HepG2 (cell line): Measurements from ENCODE around the gene AUTS2. TPM values are rescaled to one million over a fixed set of nuclear protein-coding genes. Genes with fewer than 3 reads are reported as not detected.

Source experiments
- ATAC-seq: fragments of 200-7000 bp; cut with Tn5 transposase; 3 replicates; pipeline ENCODE4 v1.9.1; 2020; ENCODE audit warnings: mild to moderate bottlenecking, moderate library complexity
- BruUV-seq: library from RNA; stranded (reverse); fragments of 400-500 nt; replicated peaks from 2 replicates; lab custom pipeline; 2021; lab: Mats Ljungman, UMichigan
- CTCF ChIA-PET: fragments of 300-600 bp; formaldehyde crosslinking; extraction: SDS; loops from one replicate; lab custom pipeline; 2021; ENCODE audit warnings: low total read pairs, inconsistent platforms, low intra/inter-chr PET ratio; lab: Yijun Ruan, JAX
- POLR2A ChIA-PET: fragments of 350-600 bp; sonication (Branson Sonifier 250); formaldehyde crosslinking; loops from one replicate; lab custom pipeline; 2020; ENCODE audit warnings: antibody characterized with exemption, inconsistent platforms; lab: Yijun Ruan, JAX
- DNase-seq: peaks from one replicate; pipeline ENCODE4 v3.0.0-alpha.2; 2015; ENCODE audit warnings: low spot score
- FAIRE-seq: peaks from 3 replicates; lab custom pipeline; 2011; peaks lifted over from hg19 to GRCh38; lab: Jason Lieb, UNC
- H2AFZ ChIP-seq: one replicate; pipeline ENCODE4 v1.6.1; 2011; ENCODE audit warnings: low read length, inconsistent platforms
- H3K27ac ChIP-seq: fragments of 300-600 bp; 3 replicates; pipeline ENCODE4 v1.8.0; 2011; ENCODE audit warnings: mixed run types, mild to moderate bottlenecking, mixed read lengths, low read length, inconsistent platforms; ENCODE audit not compliant: insufficient read depth; ENCODE audit errors: extremely low read length
- H3K27me3 ChIP-seq, 2 experiments: fragments of 200-600 bp in 1 of 2; 2 replicates in 1 of 2; 3 replicates in 1 of 2; pipeline versions ENCODE4 v1.6.0 to v1.8.0; 2011; ENCODE audit warnings: low read length in 2 of 2, mild to moderate bottlenecking in 2 of 2, moderate library complexity in 2 of 2, inconsistent platforms in 1 of 2; ENCODE audit not compliant: insufficient read depth in 2 of 2, control insufficient read depth in 1 of 2
- H3K36me3 ChIP-seq, 2 experiments: fragments of 200-600 bp in 1 of 2; replicated peaks in 1 of 2; 2 replicates in 1 of 2; 3 replicates in 1 of 2; pipeline versions ENCODE4 v1.5.1 to v1.8.0; 2011; ENCODE audit warnings: low read length in 2 of 2, inconsistent platforms in 1 of 2; ENCODE audit not compliant: insufficient read depth in 2 of 2, control insufficient read depth in 1 of 2
- H3K4me1 ChIP-seq: 2 replicates; pipeline ENCODE4 v1.5.1; 2012; ENCODE audit warnings: low read length, inconsistent platforms; ENCODE audit not compliant: insufficient read depth
- H3K4me2 ChIP-seq: 2 replicates; pipeline ENCODE4 v1.6.0; 2011; ENCODE audit warnings: low read depth, low read length, inconsistent platforms
- H3K4me3 ChIP-seq, 3 experiments: fragments of 200-600 bp in 1 of 3; sonication (generic), shearing (Covaris generic) in 1 of 3; replicated peaks in 1 of 3; 2 replicates each; pipeline ENCODE4 v1.5.1; 2011 to 2016; ENCODE audit warnings: low read length in 3 of 3, inconsistent platforms in 2 of 3, low read depth in 2 of 3, mild to moderate bottlenecking in 2 of 3, control low read depth in 1 of 3, mixed read lengths in 1 of 3; ENCODE audit not compliant: insufficient read depth in 1 of 3
- H3K79me2 ChIP-seq: one replicate; pipeline ENCODE4 v1.6.1; 2011; ENCODE audit warnings: low read length, inconsistent platforms; ENCODE audit not compliant: insufficient read depth
- H3K9ac ChIP-seq: 2 replicates; pipeline ENCODE4 v1.6.0; 2011; ENCODE audit warnings: mild to moderate bottlenecking, low read depth, low read length, inconsistent platforms; ENCODE audit not compliant: insufficient read depth
- H3K9me3 ChIP-seq: 2 replicates; pipeline ENCODE4 v1.5.1; 2012; ENCODE audit warnings: mild to moderate bottlenecking, low read length
- H4K20me1 ChIP-seq: 2 replicates; pipeline ENCODE4 v1.6.0; 2011; ENCODE audit warnings: inconsistent platforms, mild to moderate bottlenecking, low read length, moderate library complexity; ENCODE audit not compliant: insufficient read depth
- NFKBIZ ChIP-seq: IDR thresholded peaks from 2 replicates; pipeline ENCODE4 v1.6.1; 2018; ENCODE audit warnings: missing genetic modification reagents, missing compliant biosample characterization
- NR1H2 ChIP-seq: sonication (generic); formaldehyde crosslinking; IDR thresholded peaks from 2 replicates; pipeline ENCODE4 v1.8.1; 2022; ENCODE audit warnings: low read depth, missing genetic modification reagents, borderline replicate concordance
- NR3C1 ChIP-seq: sonication (generic); formaldehyde crosslinking; IDR thresholded peaks from 2 replicates; pipeline ENCODE4 v1.4.0; 2020; ENCODE audit warnings: missing genetic modification reagents
- PCBP1 ChIP-seq: fragments of 200-400 bp; formaldehyde crosslinking; IDR thresholded peaks from 2 replicates; pipeline ENCODE4 v1.6.1; 2017; ENCODE audit warnings: mild to moderate bottlenecking, low read depth, low read length, borderline replicate concordance
- STAG1 ChIP-seq: sonication (generic); formaldehyde crosslinking; IDR thresholded peaks from 2 replicates; pipeline ENCODE4 v1.4.0; 2020; ENCODE audit warnings: missing genetic modification reagents
- ZNF326 ChIP-seq: sonication (generic); formaldehyde crosslinking; IDR thresholded peaks from 2 replicates; pipeline ENCODE4 v1.4.0; 2020; ENCODE audit warnings: missing genetic modification reagents, borderline replicate concordance
- WGBS: methylation state at CpG from one replicate; pipeline ENCODE4 v1.1.6; 2017; ENCODE audit warnings: low lambda C conversion rate; 5-methylcytosine and 5-hydroxymethylcytosine counted together
- in situ Hi-C: cut with HindIII; loops from 2 replicates; pipeline ENCODE4 v1.10.0; 2017; ENCODE audit warnings: low pct_unique_long_range_greater_than_20kb; ENCODE audit not compliant: extremely low pct_ligation_motif_present
- intact Hi-C: fragments of 100-400 bp; cut with micrococcal nuclease; formaldehyde crosslinking; loops from one replicate; pipeline ENCODE4 v1.10.0; 2022; ENCODE audit not compliant: unreplicated experiment
- polyA plus RNA-seq, 8 experiments: library from polyadenylated mRNA; depleted of rRNA in 3 of 8; stranded (reverse) in 7 of 8; unstranded in 1 of 8; fragments of >200 nt; fragmentation: Illumina TruSeq in 4 of 8; extraction: Trizol in 4 of 8; gene quantifications; 2 replicates each; pipeline versions ENCODE4 v1.2.1 to v1.2.3, GENCODE V29; 2011 to 2016; ENCODE audit warnings: low read depth in 4 of 8, missing spikeins in 1 of 8, mixed read lengths in 1 of 8; ENCODE audit not compliant: insufficient read depth in 1 of 8
- total RNA-seq, 5 experiments: library from RNA; depleted of rRNA; stranded (reverse); fragments of >200 nt; fragmentation: Illumina TruSeq; extraction: Trizol; gene quantifications; 2 replicates each; pipeline ENCODE4 v1.2.3, GENCODE V29; 2016; ENCODE audit warnings: low read depth in 1 of 5
- TF ChIP-seq, protein P1 (sequence below): sonication (generic); formaldehyde crosslinking; IDR thresholded peaks from 2 replicates; pipeline ENCODE4 v1.4.0; 2020; ENCODE audit warnings: mild to moderate bottlenecking, missing genetic modification reagents
- TF ChIP-seq, protein P2 (sequence below): sonication (generic); formaldehyde crosslinking; IDR thresholded peaks from 2 replicates; pipeline ENCODE4 v1.5.0; 2020; ENCODE audit warnings: missing genetic modification reagents, mild to moderate bottlenecking, borderline replicate concordance

Gene AUTS2
- total and polyA plus RNA-seq, 2 of the 13 experiments (the other 11 are each of a cell fraction or from before 2014, with no cell fraction given), result 0.38 TPM; not detected in 1

DNA sequence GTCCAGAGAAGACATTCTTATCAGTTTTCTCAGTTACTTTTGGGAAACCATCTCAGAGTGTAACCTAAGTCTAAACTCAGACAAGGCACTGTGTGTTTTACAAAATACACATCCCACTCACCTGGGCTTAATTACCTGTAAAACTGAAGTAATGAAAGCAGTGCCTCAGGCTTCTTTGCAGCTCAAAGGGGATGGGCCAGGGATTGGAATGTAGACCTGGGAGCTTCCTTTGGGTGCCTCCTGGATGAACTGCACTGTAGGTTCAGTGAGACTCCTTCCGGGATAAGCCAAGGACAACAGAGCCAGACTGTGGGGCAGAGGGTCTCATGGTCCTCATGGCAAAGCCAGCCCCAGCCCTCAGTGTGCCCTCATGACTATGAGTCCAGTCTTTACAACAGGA lies 861.3 kb downstream of the AUTS2 start:
- BruUV-seq, result no TSS peak
- H3K9ac ChIP-seq, result no peak overlapping the region
- ChIA-PET POLR2A (no interaction called here), CTCF (no interaction called here)
- DNase-seq (no peak), ATAC-seq (no peak), FAIRE-seq (no peak)
- no peak overlapping the region for H2AFZ ChIP-seq
- no peaks in the 10 kb centered on the region for H3K4me1 ChIP-seq
- H3K27ac ChIP-seq, result no peak overlapping the region
- WGBS, result 83% methylated on average over 1 of the region's 1 CpG
- intact Hi-C loops (no loop called here), in situ Hi-C loops (no loop called here)
- no peaks in the 10 kb centered on the region for H3K36me3 ChIP-seq
- no peak overlapping the region for H3K4me3 ChIP-seq
- H4K20me1 ChIP-seq, result no peaks in the 10 kb centered on the region
- no peaks in the 10 kb centered on the region for H3K79me2 ChIP-seq
- H3K4me2 ChIP-seq, result no peak overlapping the region
- peaks cover 0 to 1% of the 10 kb centered on the region in 2 experiments; a peak in 2 of 5 replicates for H3K27me3 ChIP-seq
- no peaks in the 10 kb centered on the region for H3K9me3 ChIP-seq
- TF ChIP-seq PCBP1 (no peak), NR3C1 (CRISPR knock-in tag) (no peak), NR1H2 (CRISPR knock-in tag) (no peak), ZNF326 (CRISPR knock-in tag) (no peak), NFKBIZ (no peak), STAG1 (CRISPR knock-in tag) (no peak)
- TF ChIP-seq, protein P1, sequence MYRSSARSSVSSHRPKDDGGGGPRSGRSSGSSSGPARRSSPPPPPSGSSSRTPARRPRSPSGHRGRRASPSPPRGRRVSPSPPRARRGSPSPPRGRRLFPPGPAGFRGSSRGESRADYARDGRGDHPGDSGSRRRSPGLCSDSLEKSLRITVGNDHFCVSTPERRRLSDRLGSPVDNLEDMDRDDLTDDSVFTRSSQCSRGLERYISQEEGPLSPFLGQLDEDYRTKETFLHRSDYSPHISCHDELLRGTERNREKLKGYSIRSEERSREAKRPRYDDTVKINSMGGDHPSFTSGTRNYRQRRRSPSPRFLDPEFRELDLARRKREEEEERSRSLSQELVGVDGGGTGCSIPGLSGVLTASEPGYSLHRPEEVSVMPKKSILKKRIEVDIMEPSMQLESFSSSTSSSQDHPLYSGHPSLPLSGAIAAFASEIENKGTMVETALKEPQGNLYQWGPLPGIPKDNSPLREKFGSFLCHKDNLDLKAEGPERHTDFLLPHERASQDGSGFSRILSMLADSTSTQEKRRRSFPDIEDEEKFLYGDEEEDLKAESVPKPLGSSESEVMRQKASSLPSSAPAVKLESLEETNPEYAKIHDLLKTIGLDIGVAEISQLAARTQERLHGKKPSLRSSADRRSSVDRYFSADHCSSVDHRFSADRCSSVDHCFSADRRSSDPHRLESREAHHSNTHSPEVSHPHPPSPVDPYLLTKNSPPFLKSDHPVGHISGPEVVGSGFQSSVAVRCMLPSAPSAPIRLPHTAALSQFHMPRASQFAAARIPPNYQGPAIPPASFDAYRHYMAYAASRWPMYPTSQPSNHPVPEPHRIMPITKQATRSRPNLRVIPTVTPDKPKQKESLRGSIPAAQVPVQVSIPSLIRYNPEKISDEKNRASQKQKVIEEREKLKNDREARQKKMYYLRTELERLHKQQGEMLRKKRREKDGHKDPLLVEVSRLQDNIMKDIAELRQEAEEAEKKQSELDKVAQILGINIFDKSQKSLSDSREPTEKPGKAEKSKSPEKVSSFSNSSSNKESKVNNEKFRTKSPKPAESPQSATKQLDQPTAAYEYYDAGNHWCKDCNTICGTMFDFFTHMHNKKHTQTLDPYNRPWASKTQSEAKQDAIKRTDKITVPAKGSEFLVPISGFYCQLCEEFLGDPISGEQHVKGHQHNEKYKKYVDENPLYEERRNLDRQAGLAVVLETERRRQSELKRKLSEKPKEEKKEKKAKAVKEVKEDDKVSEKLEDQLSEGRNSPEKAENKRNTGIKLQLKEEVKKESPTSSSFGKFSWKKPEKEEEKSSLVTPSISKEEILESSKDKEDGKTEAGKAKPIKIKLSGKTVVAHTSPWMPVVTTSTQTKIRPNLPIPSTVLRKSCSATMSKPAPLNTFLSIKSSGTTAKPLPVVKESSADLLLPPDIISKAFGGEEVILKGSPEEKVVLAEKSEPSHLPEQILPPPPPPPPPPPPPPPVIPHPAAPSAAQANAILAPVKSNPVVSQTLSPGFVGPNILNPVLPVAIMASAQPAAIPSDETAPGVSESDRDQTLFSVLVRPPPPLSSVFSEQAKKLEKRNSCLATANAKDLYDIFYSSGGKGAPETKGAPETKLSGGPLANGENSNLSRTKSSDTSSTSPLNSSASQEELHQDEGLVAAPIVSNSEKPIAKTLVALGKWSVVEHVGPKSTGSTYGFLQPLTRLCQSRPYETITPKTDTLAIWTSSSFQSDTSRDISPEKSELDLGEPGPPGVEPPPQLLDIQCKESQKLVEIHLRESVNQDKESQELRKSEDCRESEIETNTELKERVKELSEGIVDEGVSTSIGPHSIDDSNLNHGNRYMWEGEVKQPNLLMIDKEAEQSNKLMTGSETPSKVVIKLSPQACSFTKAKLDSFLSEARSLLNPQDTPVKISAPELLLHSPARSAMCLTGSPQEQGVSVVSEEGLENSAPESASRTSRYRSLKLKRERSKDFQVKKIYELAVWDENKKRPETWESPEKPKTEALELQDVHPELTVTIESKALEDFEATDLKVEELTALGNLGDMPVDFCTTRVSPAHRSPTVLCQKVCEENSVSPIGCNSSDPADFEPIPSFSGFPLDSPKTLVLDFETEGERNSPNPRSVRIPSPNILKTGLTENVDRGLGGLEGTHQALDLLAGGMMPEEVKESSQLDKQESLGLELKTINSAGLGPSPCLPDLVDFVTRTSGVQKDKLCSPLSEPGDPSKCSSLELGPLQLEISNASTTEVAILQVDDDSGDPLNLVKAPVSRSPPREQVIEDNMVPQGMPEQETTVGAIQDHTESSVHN, result no peak
- TF ChIP-seq, protein P2, sequence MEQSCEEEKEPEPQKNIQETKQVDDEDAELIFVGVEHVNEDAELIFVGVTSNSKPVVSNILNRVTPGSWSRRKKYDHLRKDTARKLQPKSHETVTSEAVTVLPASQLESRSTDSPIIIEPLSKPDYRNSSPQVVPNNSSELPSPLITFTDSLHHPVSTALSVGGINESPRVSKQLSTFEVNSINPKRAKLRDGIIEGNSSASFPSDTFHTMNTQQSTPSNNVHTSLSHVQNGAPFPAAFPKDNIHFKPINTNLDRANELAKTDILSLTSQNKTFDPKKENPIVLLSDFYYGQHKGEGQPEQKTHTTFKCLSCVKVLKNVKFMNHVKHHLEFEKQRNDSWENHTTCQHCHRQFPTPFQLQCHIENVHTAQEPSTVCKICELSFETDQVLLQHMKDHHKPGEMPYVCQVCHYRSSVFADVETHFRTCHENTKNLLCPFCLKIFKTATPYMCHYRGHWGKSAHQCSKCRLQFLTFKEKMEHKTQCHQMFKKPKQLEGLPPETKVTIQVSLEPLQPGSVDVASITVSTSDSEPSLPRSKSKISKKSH (CRISPR knock-in tag), result no peak
